Effector memory CD4-positive, alpha-beta T cell (primary cell): ENCODE measurements around the gene NPEPL1.

ENCODE experiments used
- DNase-seq, 3 donors: peaks; one replicate each; pipeline ENCODE4 v3.0.0-alpha.2; 2020
- H3K27ac ChIP-seq: 2 replicates; pipeline ENCODE4 v1.7.0; 2013; ENCODE audit warnings: mild to moderate bottlenecking, low read length, moderate library complexity; ENCODE audit not compliant: insufficient read depth, poor library complexity, severe bottlenecking
- H3K27me3 ChIP-seq: replicated peaks from 2 replicates; pipeline ENCODE4 v1.7.0; 2013; ENCODE audit warnings: mild to moderate bottlenecking, low read length; ENCODE audit not compliant: insufficient read depth, control insufficient read depth, poor library complexity, severe bottlenecking
- H3K36me3 ChIP-seq: 2 replicates; pipeline ENCODE4 v1.7.0; 2013; ENCODE audit warnings: mild to moderate bottlenecking, low read length, moderate library complexity; ENCODE audit not compliant: control insufficient read depth, insufficient read depth
- H3K4me1 ChIP-seq: 2 replicates; pipeline ENCODE4 v1.7.0; 2013; ENCODE audit warnings: low read length, mild to moderate bottlenecking; ENCODE audit not compliant: control insufficient read depth, insufficient read depth, poor library complexity, severe bottlenecking
- H3K4me3 ChIP-seq: 2 replicates; pipeline ENCODE4 v1.7.0; 2013; ENCODE audit warnings: low read length, low read depth, mild to moderate bottlenecking; ENCODE audit not compliant: insufficient read depth, poor library complexity, severe bottlenecking
- H3K9me3 ChIP-seq: 2 replicates; pipeline ENCODE4 v1.7.0; 2013; ENCODE audit warnings: mild to moderate bottlenecking, low read length, moderate library complexity; ENCODE audit not compliant: control insufficient read depth

Gene NPEPL1

GRCh38 chr20:58700121-58700821 is 7.7 kb downstream of the NPEPL1 start:
- no peaks in the 10 kb centered on the region for H3K4me1 ChIP-seq
- DNase-seq = no peak
- H3K27ac ChIP-seq = no peak overlapping the region
- no peaks in the 10 kb centered on the region for H3K27me3 ChIP-seq
- no peaks in the 10 kb centered on the region for H3K9me3 ChIP-seq
- H3K4me3 ChIP-seq = no peak overlapping the region
- peaks cover 43% of the 10 kb centered on the region for H3K36me3 ChIP-seq

- Histone ChIP-seq H3K4me1 (no peaks in the 10 kb centered on the region), H3K36me3 (peaks cover 43% of the 10 kb centered on the region), H3K9me3 (no peaks in the 10 kb centered on the region), H3K27ac (no peak overlapping the region), H3K27me3 (no peaks in the 10 kb centered on the region), H3K4me3 (no peak overlapping the region)
- no peak for DNase-seq
Measured at GRCh38 chr20:58700823-58701222, 8.2 kb downstream of the NPEPL1 start.

GRCh38 chr20:58701431-58702160 is 9.0 kb downstream of the NPEPL1 start:
- H3K27ac ChIP-seq = no peak overlapping the region
- no peaks in the 10 kb centered on the region for H3K9me3 ChIP-seq
- DNase-seq = no peak
- H3K4me1 ChIP-seq = no peaks in the 10 kb centered on the region
- peaks cover 43% of the 10 kb centered on the region for H3K36me3 ChIP-seq
- no peaks in the 10 kb centered on the region for H3K27me3 ChIP-seq
- no peak overlapping the region for H3K4me3 ChIP-seq

- Histone ChIP-seq H3K4me3 (no peak overlapping the region), H3K27me3 (no peaks in the 10 kb centered on the region), H3K36me3 (peaks cover 43% of the 10 kb centered on the region), H3K27ac (no peak overlapping the region), H3K4me1 (no peaks in the 10 kb centered on the region), H3K9me3 (no peaks in the 10 kb centered on the region)
- DNase-seq = no peak
Measured at GRCh38 chr20:58702161-58702510, 9.5 kb downstream of the NPEPL1 start.

- no peak for DNase-seq
- Histone ChIP-seq H3K4me3 (no peak overlapping the region), H3K4me1 (no peaks in the 10 kb centered on the region), H3K36me3 (peaks cover 39% of the 10 kb centered on the region), H3K27me3 (no peaks in the 10 kb centered on the region), H3K9me3 (no peaks in the 10 kb centered on the region), H3K27ac (no peak overlapping the region)
Measured at GRCh38 chr20:58702859-58703648, 10.5 kb downstream of the NPEPL1 start.

- Histone ChIP-seq H3K4me1 (no peaks in the 10 kb centered on the region), H3K27ac (no peak overlapping the region), H3K4me3 (no peak overlapping the region), H3K27me3 (no peaks in the 10 kb centered on the region), H3K9me3 (no peaks in the 10 kb centered on the region), H3K36me3 (peaks cover 32% of the 10 kb centered on the region)
- DNase-seq = no peak
Measured at GRCh38 chr20:58703765-58704371, 11.3 kb downstream of the NPEPL1 start.

GRCh38 chr20:58705208-58705926 is 12.8 kb downstream of the NPEPL1 start:
- DNase-seq = no peak

GRCh38 chr20:58706150-58706892 is 13.7 kb downstream of the NPEPL1 start:
- Histone ChIP-seq H3K9me3 (no peaks in the 10 kb centered on the region), H3K4me1 (no peaks in the 10 kb centered on the region), H3K27ac (no peak overlapping the region), H3K4me3 (no peak overlapping the region), H3K27me3 (no peaks in the 10 kb centered on the region), H3K36me3 (peaks cover 19% of the 10 kb centered on the region)
- DNase-seq = no peak

More at GRCh38 chr20:58705208-58705926, 12.8 kb downstream of the NPEPL1 start:
- Histone ChIP-seq H3K36me3 (peaks cover 19% of the 10 kb centered on the region), H3K27me3 (no peaks in the 10 kb centered on the region), H3K4me3 (no peak overlapping the region), H3K27ac (no peak overlapping the region), H3K4me1 (no peaks in the 10 kb centered on the region), H3K9me3 (no peaks in the 10 kb centered on the region)
